T-helper 1 cell treated with Interleukin-12 subunit alpha and Interleukin-12 subunit beta and Interleukin-4 antibody, amounts not matched to agents 30 μg/mL and 1 μg/mL, for 36 hours (primary cell): ENCODE data around the gene FITM2.
"Not testable (repeated sequence)": the region's sequence is repeated elsewhere in the genome, so short reads cannot be mapped to it uniquely, and the experiment has no call there.

Experiments
- H3K27ac Mint-ChIP-seq: one replicate; pipeline ENCODE4 v1.8.0; 2021; ENCODE audit warnings: mild to moderate bottlenecking, mixed read lengths
- H3K27me3 Mint-ChIP-seq: one replicate; pipeline ENCODE4 v1.8.0; 2021; ENCODE audit warnings: low read depth, mixed read lengths
- H3K36me3 Mint-ChIP-seq: one replicate; pipeline ENCODE4 v1.8.0; 2021; ENCODE audit warnings: low read depth, mixed read lengths
- H3K4me1 Mint-ChIP-seq: one replicate; pipeline ENCODE4 v1.8.0; 2021; ENCODE audit warnings: low read depth, mixed read lengths
- H3K4me3 Mint-ChIP-seq: one replicate; pipeline ENCODE4 v1.8.0; 2021; ENCODE audit warnings: mild to moderate bottlenecking, moderate library complexity, mixed read lengths
- H3K9me3 Mint-ChIP-seq: one replicate; pipeline ENCODE4 v1.8.0; 2021; ENCODE audit warnings: mixed read lengths

The FITM2 gene

GRCh38 chr20:44310664-44311639 lies at the start of gene FITM2:
Gene FITM2, minus strand, starts transcription at chr20:44311202. Its CDS starts 54 bp downstream, at chr20:44311148.
- Mint-ChIP-seq H3K27me3 (peaks cover 4% of the 10 kb centered on the region), H3K4me3 (peak within 1 kb of the TSS; percentile 90), H3K4me1 (peaks cover 16% of the 10 kb centered on the region), H3K27ac (peak within 1 kb of the TSS; percentile 83), H3K9me3 (no peaks in the 10 kb centered on the region), H3K36me3 (no peaks in the 10 kb centered on the region)

GRCh38 chr20:44360221-44360620 lies 49.2 kb upstream of the FITM2 start:
- Mint-ChIP-seq H3K36me3 (no peaks in the 10 kb centered on the region), H3K4me3 (no peak overlapping the region), H3K27me3 (peaks cover 13% of the 10 kb centered on the region), H3K27ac (no peak overlapping the region), H3K9me3 (no peaks in the 10 kb centered on the region), H3K4me1 (no peaks in the 10 kb centered on the region)

GRCh38 chr20:44358776-44359175 lies 47.8 kb upstream of the FITM2 start:
- Mint-ChIP-seq H3K27me3 (peaks cover 10% of the 10 kb centered on the region), H3K4me3 (no peak overlapping the region), H3K4me1 (no peaks in the 10 kb centered on the region), H3K27ac (no peak overlapping the region), H3K36me3 (no peaks in the 10 kb centered on the region), H3K9me3 (no peaks in the 10 kb centered on the region)

- Mint-ChIP-seq H3K27ac (no peak overlapping the region), H3K4me1 (no peaks in the 10 kb centered on the region), H3K27me3 (peaks cover 10% of the 10 kb centered on the region), H3K36me3 (no peaks in the 10 kb centered on the region), H3K9me3 (no peaks in the 10 kb centered on the region), H3K4me3 (no peak overlapping the region)
These were observed 46.6 kb upstream of the FITM2 start for GRCh38 chr20:44357555-44358125.

- H3K27ac Mint-ChIP-seq = no peak overlapping the region
- H3K27me3 Mint-ChIP-seq = peaks cover 10% of the 10 kb centered on the region
- no peaks in the 10 kb centered on the region for H3K36me3 Mint-ChIP-seq
- no peaks in the 10 kb centered on the region for H3K9me3 Mint-ChIP-seq
- no peaks in the 10 kb centered on the region for H3K4me1 Mint-ChIP-seq
- H3K4me3 Mint-ChIP-seq = no peak overlapping the region
These were observed 46.0 kb upstream of the FITM2 start for GRCh38 chr20:44357020-44357419.

- H3K4me1 Mint-ChIP-seq = no peaks in the 10 kb centered on the region
- H3K27ac Mint-ChIP-seq = no peak overlapping the region
- no peaks in the 10 kb centered on the region for H3K36me3 Mint-ChIP-seq
- H3K4me3 Mint-ChIP-seq = no peak overlapping the region
- H3K27me3 Mint-ChIP-seq = peaks cover 7% of the 10 kb centered on the region
- no peaks in the 10 kb centered on the region for H3K9me3 Mint-ChIP-seq
These were observed 45.3 kb upstream of the FITM2 start for GRCh38 chr20:44356353-44356723.

- Mint-ChIP-seq H3K27ac (no peak within 1 kb of the TSS), H3K4me3 (no peak within 1 kb of the TSS), H3K9me3 (no peaks in the 10 kb centered on the region), H3K4me1 (no peaks in the 10 kb centered on the region), H3K36me3 (no peaks in the 10 kb centered on the region), H3K27me3 (peaks cover 7% of the 10 kb centered on the region)
These were observed 44.7 kb upstream of the FITM2 start, which contains the start of gene HNF4A for GRCh38 chr20:44355498-44356352. Gene HNF4A, plus strand, starts transcription at chr20:44355699. Its CDS starts 106 bp downstream, at chr20:44355805.

GRCh38 chr20:44354979-44355497 lies 44.0 kb upstream of the FITM2 start:
- no peak overlapping the region for H3K4me3 Mint-ChIP-seq
- no peaks in the 10 kb centered on the region for H3K9me3 Mint-ChIP-seq
- H3K27me3 Mint-ChIP-seq = peaks cover 7% of the 10 kb centered on the region
- no peaks in the 10 kb centered on the region for H3K36me3 Mint-ChIP-seq
- no peak overlapping the region for H3K27ac Mint-ChIP-seq
- H3K4me1 Mint-ChIP-seq = no peaks in the 10 kb centered on the region

- peaks cover 4% of the 10 kb centered on the region for H3K27me3 Mint-ChIP-seq
- H3K9me3 Mint-ChIP-seq = no peaks in the 10 kb centered on the region
- no peaks in the 10 kb centered on the region for H3K36me3 Mint-ChIP-seq
- no peaks in the 10 kb centered on the region for H3K4me1 Mint-ChIP-seq
- H3K27ac Mint-ChIP-seq = no peak overlapping the region
- H3K4me3 Mint-ChIP-seq = no peak overlapping the region
These were observed 39.6 kb upstream of the FITM2 start for GRCh38 chr20:44350567-44350966.

GRCh38 chr20:44349349-44349748 lies 38.3 kb upstream of the FITM2 start:
- no peaks in the 10 kb centered on the region for H3K36me3 Mint-ChIP-seq
- H3K27ac Mint-ChIP-seq = no peak overlapping the region
- peaks cover 4% of the 10 kb centered on the region for H3K27me3 Mint-ChIP-seq
- no peak overlapping the region for H3K4me3 Mint-ChIP-seq
- H3K4me1 Mint-ChIP-seq = no peaks in the 10 kb centered on the region
- no peaks in the 10 kb centered on the region for H3K9me3 Mint-ChIP-seq

- no peak overlapping the region for H3K27ac Mint-ChIP-seq
These were observed 37.2 kb upstream of the FITM2 start for GRCh38 chr20:44348168-44348659.

GRCh38 chr20:44345941-44346340 lies 34.9 kb upstream of the FITM2 start:
- not testable (repeated sequence) for H3K4me3 Mint-ChIP-seq, H3K4me1 Mint-ChIP-seq, H3K27ac Mint-ChIP-seq, H3K9me3 Mint-ChIP-seq, H3K27me3 Mint-ChIP-seq, H3K36me3 Mint-ChIP-seq

More at GRCh38 chr20:44348168-44348659, 37.2 kb upstream of the FITM2 start:
- no peaks in the 10 kb centered on the region for H3K4me1 Mint-ChIP-seq
- H3K4me3 Mint-ChIP-seq = no peak overlapping the region
- H3K36me3 Mint-ChIP-seq = no peaks in the 10 kb centered on the region
- peaks cover 4% of the 10 kb centered on the region for H3K27me3 Mint-ChIP-seq
- H3K9me3 Mint-ChIP-seq = no peaks in the 10 kb centered on the region

GRCh38 chr20:44345147-44345546 lies 34.1 kb upstream of the FITM2 start:
- H3K36me3 Mint-ChIP-seq = no peaks in the 10 kb centered on the region
- no peaks in the 10 kb centered on the region for H3K4me1 Mint-ChIP-seq
- no peak overlapping the region for H3K4me3 Mint-ChIP-seq
- H3K27me3 Mint-ChIP-seq = peaks cover 4% of the 10 kb centered on the region
- no peak overlapping the region for H3K27ac Mint-ChIP-seq
- no peaks in the 10 kb centered on the region for H3K9me3 Mint-ChIP-seq

- Mint-ChIP-seq H3K27me3 (peaks cover 4% of the 10 kb centered on the region), H3K9me3 (no peaks in the 10 kb centered on the region), H3K4me3 (no peak overlapping the region), H3K36me3 (no peaks in the 10 kb centered on the region), H3K27ac (no peak overlapping the region), H3K4me1 (no peaks in the 10 kb centered on the region)
These were observed 33.7 kb upstream of the FITM2 start for GRCh38 chr20:44344723-44345122.
